Right ventricle myocardium superior (tissue), 1 donor: Measurements from ENCODE around the gene FZD10. TPM values are rescaled to one million over a fixed set of nuclear protein-coding genes. Genes with fewer than 3 reads are reported as not detected.

ENCODE experiments used
- ATAC-seq: fragments of 200-7000 bp; cut with Tn5 transposase; one replicate; pipeline ENCODE4 v1.9.1; 2020; ENCODE audit warnings: mild to moderate bottlenecking; ENCODE audit not compliant: poor library complexity
- DNase-seq: peaks from one replicate; pipeline ENCODE4 v3.0.0-alpha.2; 2020
- intact Hi-C: fragments of 100-400 bp; cut with DNase I; formaldehyde crosslinking; loops from one replicate; pipeline ENCODE4 v1.11.2; 2022
- long read RNA-seq: library from polyadenylated mRNA; unstranded; transcript quantifications from one replicate; pipeline ENCODE4 v2.0.0, GENCODE V29; 2021
- total RNA-seq: library from RNA; stranded (reverse); fragmentation: NEBNext Ultra II Directional; extraction: Animal tissue kit (Norgen Biotek cat#: 25700); gene quantifications from one replicate; pipeline ENCODE4 v1.2.1, GENCODE V29; 2021
- donor health status: DM: no; HTN: yes; CAD: no; lungs with severe emphysema.

FZD10 gene
- total RNA-seq, result not detected
- long read RNA-seq, result 0 reads

- intact Hi-C loops, result no loop called here
- no peak for DNase-seq
- peak; percentile 39 for ATAC-seq
These were observed at the start of gene FZD10 for GRCh38 chr12:130162267-130162666. TSS of gene FZD10 (plus strand) at chr12:130162464. CDS start at chr12:130162943, 479 bp downstream.

DNA sequence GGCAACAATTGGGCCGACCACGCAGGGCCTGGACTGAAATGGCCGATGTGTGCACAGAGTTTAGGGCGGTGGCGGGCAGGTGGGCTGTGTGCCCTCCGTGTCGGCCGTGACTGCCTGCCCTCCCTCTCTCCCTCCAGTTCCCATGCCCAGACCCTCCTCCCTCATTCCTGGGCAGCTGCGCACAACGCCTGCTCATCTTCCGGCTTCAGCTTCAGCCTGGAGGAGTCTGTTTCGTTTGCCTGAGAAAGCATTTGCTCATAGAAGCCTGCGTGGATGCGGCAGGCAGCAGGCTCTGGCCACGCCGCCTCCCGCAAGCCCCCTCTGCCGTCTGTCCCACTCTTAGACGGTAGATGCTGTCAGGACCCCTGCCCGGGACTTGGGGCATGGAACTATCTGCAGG lies 47.3 kb upstream of the FZD10 start:
- no peak for DNase-seq
- ATAC-seq, result no peak
- intact Hi-C loops, result no loop called here

- DNase-seq (no peak), ATAC-seq (no peak)
- intact Hi-C loops, result no loop called here
These were observed 46.6 kb upstream of the FZD10 start for GRCh38 chr12:130115646-130116045.

GRCh38 chr12:130116791-130117190 lies 45.5 kb upstream of the FZD10 start:
- ATAC-seq (no peak), DNase-seq (no peak)
- intact Hi-C loops, result no loop called here

GRCh38 chr12:130117233-130117632 lies 45.0 kb upstream of the FZD10 start:
- no peak for ATAC-seq
- intact Hi-C loops, result no loop called here
- no peak for DNase-seq

GRCh38 chr12:130117701-130118100 lies 44.6 kb upstream of the FZD10 start:
- ATAC-seq (no peak), DNase-seq (no peak)
- intact Hi-C loops, result no loop called here

GRCh38 chr12:130118181-130118580 lies 44.1 kb upstream of the FZD10 start:
- ATAC-seq (no peak), DNase-seq (no peak)
- intact Hi-C loops, result no loop called here

DNA sequence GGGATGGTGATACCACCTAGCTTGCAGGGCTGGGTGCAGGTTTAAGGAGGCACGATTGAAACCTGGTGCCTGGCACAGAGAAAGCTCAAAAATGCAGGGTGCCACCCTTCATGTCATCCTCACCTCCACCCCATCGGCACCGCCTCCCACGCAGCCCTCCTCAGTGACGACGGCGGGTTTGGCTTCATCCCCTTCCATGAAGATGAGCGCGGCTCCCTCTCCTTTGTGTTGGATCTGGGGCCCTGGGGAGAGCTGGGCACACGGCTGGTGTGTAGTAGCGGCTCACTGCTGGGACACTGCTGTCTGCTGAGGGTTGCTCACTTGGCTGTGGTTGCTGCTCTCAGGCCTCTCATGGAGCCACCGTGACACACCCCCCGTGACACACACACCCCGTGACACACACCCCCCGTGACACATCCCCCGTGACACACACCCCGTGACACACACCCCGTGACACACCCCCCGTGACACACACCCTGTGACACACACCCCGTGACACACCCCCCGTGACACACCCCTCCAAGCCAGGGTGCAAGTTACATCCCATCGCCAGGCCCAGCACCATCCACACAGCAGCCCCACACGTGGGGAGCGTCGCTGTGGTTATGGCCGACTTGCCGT lies 42.9 kb upstream of the FZD10 start:
- intact Hi-C loops, result no loop called here
- ATAC-seq, result no peak
- peak; percentile 28 for DNase-seq

DNA sequence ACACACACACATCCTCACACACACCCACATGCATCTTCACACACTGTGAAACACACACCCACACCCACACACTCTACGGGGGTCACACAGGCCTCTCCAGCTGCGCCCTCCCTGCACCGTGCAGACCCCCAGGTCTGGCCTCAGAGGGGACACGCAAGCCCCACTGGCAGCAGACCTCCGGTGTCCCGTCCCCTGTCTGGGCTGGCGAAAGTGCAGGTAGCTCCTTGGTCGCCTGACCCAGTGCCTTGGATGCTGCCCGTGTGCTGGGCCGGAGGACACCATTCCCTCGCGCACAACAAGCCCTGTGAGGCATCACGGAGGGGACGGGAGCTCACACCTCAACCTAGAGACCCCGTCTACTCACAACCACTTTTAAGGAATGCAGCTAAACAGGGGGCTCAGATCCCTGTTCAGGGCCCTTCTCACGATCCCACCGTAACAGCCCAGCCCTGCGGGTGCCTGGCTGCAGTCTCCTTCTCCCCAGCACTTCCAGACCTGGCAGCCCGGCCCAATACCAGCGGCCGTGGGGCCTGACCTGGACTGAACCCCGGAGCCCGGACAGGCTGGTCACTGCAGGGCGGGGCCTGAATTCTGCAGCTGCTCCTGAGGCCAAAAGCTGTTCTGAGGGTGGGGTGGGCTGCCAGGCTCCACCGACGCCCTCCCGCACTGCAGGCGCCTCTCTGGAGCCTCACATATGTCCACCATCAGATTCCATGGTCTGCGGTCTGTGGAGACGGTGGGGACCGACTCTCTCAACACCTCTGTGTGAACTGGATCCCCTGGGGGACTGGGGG lies 42.1 kb upstream of the FZD10 start:
- peak; percentile 42 for DNase-seq
- intact Hi-C loops, result no loop called here
- no peak for ATAC-seq

DNA sequence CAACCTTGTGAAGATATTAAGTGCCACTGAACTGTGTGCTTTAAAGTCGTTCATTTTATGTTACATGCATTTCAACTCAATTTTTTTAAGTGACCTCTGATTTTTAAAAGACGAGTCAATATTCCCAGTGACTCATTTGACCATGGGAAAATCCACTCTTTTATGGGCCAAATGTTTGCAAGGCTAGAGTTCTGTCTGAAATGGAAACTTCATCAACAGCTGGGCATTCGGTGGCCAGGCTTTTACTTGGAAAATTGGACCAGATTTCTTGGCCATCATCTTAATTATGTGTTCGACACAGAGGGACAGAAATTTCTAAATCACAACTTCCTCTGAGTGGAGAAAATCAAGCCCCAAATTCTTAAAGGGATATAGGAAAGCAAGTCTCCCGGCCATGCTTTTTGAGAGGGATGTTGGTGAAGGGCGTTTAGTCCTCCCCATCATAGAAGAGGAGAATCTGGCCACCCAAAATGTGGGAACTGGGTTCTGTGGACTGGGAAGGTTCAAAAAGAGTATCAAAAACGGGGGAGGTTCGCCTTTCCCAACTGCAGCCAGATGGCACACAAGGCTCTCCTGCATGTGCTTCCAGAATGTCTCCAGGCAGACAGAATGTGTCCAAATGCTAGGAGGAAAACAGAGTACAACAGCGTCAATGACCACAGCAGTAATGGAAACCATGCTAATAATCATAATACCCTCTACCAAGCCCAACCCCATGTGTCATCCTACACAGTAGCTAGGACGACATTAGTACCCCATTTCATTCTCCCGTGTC lies 40.9 kb upstream of the FZD10 start:
- intact Hi-C loops, result no loop called here
- ATAC-seq, result peak; percentile 44
- DNase-seq, result peak; percentile 8

DNA sequence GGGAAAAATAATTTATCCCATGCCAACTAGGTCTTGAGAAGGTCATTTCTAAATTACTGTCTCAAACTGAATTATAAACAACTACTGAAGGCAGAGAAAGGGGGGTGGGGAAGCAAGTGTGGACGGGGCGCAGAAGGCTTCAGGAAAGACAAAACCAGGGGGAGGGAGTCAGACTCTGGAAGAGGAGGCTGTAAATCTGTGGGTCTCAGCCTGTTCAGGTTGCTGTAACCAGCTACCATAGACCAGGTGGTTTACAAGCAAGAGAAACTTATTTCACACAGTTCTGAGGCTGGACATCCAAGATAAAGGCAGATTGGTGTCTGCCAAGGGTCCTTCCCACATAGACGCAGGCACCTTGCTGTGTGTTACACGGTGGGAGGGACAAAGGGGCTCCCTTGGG lies 39.9 kb upstream of the FZD10 start:
- ATAC-seq (no peak), DNase-seq (no peak)
- intact Hi-C loops, result no loop called here

- ATAC-seq, result no peak
- intact Hi-C loops, result no loop called here
- DNase-seq, result no peak
These were observed 38.2 kb upstream of the FZD10 start for GRCh38 chr12:130124106-130124505.

DNA sequence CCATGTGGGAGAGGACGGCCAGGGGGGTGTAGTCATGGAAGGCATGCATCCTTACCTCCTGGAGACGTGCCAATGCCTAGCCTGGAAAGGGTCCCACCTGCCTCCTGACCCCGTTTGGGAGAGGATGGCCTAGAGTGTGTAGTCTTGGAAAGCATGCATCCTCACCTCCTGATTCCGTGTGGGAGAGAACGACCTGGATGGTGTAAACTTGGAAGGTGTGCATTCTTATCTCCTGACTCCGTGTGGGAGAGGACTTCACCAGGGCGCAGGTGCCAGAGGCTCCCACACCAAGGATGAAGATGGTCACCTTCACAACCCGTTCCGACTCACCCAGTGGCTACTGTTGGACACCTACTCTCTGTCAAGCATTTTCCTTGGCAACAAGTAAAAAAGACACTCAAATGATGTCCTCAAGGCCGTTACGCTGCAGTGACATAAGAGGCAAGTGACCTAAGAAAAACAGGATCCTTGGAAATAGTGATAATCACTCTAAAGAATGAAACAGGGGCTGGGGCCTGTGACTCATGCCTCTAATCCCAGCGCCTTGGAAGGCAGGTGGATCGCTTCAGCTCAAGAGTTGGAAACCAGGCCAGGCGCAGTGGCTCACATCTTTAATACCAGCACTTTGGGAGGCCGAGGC lies 37.5 kb upstream of the FZD10 start:
- ATAC-seq, result no peak
- intact Hi-C loops, result no loop called here
- DNase-seq, result no peak

GRCh38 chr12:130126023-130126432 lies 36.2 kb upstream of the FZD10 start:
- ATAC-seq (peak; percentile 54), DNase-seq (peak; percentile 57)
- intact Hi-C loops, result no loop called here

DNA sequence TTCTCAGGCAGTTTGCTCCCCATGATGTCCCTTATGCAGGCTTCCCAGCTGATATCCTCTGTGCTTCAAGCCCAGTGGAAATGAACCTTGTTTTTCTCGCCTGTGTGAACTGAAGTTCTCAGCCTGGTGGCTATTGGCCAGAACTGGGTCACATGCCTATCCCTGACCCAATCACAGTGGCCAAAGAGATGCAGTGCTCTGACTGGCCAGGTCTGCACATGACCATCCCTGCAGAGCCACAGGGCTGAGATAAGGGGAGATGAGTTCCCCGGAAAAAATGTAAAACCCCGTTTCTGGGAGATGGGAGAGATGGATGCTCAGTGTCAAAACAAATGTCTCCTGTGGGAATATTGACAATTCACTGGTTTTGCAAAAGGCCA lies 34.7 kb upstream of the FZD10 start:
- no peak for DNase-seq
- intact Hi-C loops, result no loop called here
- peak; percentile 62 for ATAC-seq

- DNase-seq, result no peak
- intact Hi-C loops, result no loop called here
- ATAC-seq, result peak; percentile 68
These were observed 34.1 kb upstream of the FZD10 start for GRCh38 chr12:130127912-130128789.

GRCh38 chr12:130128790-130129735 lies 33.2 kb upstream of the FZD10 start:
- ATAC-seq, result no peak
- no peak for DNase-seq
- intact Hi-C loops, result no loop called here
